ENCODE data around the gene MBIP. TPM values are rescaled to one million over a fixed set of nuclear protein-coding genes. Genes with fewer than 3 reads are reported as not detected.

The MBIP gene
- polyA plus RNA-seq, 1 donor from 2014 or later: 52.1 TPM

DNA sequence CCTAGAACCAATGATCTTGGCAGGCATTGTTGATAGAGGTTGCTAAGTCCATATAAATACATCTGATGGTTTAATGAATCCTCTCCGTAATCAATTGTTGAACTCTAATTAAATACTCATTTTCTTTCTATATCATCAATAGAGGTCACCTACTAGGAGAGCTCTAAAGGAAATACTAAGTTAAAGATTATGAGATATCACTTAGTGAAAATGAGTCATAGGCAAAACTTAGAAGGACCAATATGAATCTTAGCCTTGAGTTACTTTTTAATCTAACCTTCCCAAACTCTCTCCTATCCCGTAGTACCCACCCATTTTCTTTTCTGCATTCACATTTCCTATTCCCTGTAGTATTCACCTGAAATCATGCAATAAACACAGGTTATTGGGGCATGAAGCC is 50.2 kb downstream of the MBIP start:
- Histone ChIP-seq H3K27me3 (ENCODE audit: insufficient read depth, low read depth, low read length) (no peaks in the 10 kb centered on the region), H3K9me2 (ENCODE audit: insufficient read depth, low read length) (no peaks in the 10 kb centered on the region), H3K27ac (ENCODE audit: low read length) (no peak overlapping the region), H3K4me2 (ENCODE audit: low read length) (no peak overlapping the region), H3K9me3 (ENCODE audit: low read length) (no peaks in the 10 kb centered on the region), H3K9ac (ENCODE audit: low read length) (no peak overlapping the region), H3K79me2 (replicated peaks; ENCODE audit: insufficient read depth, low read length) (no peaks in the 10 kb centered on the region), H2AFZ (ENCODE audit: low read depth, low read length) (no peak overlapping the region), H3K4me3 (ENCODE audit: low read length) (no peak overlapping the region), H4K20me1 (ENCODE audit: insufficient read depth) (no peaks in the 10 kb centered on the region), H3F3A (ENCODE audit: insufficient read depth, low read length, poor library complexity, severe bottlenecking) (no peaks in the 10 kb centered on the region), H3K36me3 (ENCODE audit: insufficient read depth, low read length) (no peaks in the 10 kb centered on the region)
- TF ChIP-seq MXI1 (conservative IDR thresholded peaks at IDR 0.05; ENCODE audit: poor library complexity, severe bottlenecking) (no peak), EP300 (conservative IDR thresholded peaks at IDR 0.05; ENCODE audit: poor library complexity, severe bottlenecking) (no peak), TAF1 (IDR thresholded peaks at IDR 0.05; ENCODE audit: low read depth) (no peak), CTCF (IDR thresholded peaks at IDR 0.05; ENCODE audit: poor library complexity, severe bottlenecking) (no peak), EZH2 (IDR thresholded peaks at IDR 0.05; ENCODE audit: borderline replicate concordance, insufficient read depth, low read length, poor library complexity, severe bottlenecking) (no peak), POLR2AphosphoS5 (IDR thresholded peaks at IDR 0.05) (no peak), SMC3 (conservative IDR thresholded peaks at IDR 0.05; ENCODE audit: poor library complexity) (no peak), RAD21 (conservative IDR thresholded peaks at IDR 0.05) (no peak)
- TF ChIP-seq, protein P1, sequence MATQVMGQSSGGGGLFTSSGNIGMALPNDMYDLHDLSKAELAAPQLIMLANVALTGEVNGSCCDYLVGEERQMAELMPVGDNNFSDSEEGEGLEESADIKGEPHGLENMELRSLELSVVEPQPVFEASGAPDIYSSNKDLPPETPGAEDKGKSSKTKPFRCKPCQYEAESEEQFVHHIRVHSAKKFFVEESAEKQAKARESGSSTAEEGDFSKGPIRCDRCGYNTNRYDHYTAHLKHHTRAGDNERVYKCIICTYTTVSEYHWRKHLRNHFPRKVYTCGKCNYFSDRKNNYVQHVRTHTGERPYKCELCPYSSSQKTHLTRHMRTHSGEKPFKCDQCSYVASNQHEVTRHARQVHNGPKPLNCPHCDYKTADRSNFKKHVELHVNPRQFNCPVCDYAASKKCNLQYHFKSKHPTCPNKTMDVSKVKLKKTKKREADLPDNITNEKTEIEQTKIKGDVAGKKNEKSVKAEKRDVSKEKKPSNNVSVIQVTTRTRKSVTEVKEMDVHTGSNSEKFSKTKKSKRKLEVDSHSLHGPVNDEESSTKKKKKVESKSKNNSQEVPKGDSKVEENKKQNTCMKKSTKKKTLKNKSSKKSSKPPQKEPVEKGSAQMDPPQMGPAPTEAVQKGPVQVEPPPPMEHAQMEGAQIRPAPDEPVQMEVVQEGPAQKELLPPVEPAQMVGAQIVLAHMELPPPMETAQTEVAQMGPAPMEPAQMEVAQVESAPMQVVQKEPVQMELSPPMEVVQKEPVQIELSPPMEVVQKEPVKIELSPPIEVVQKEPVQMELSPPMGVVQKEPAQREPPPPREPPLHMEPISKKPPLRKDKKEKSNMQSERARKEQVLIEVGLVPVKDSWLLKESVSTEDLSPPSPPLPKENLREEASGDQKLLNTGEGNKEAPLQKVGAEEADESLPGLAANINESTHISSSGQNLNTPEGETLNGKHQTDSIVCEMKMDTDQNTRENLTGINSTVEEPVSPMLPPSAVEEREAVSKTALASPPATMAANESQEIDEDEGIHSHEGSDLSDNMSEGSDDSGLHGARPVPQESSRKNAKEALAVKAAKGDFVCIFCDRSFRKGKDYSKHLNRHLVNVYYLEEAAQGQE (IDR thresholded peaks at IDR 0.05; ENCODE audit: borderline replicate concordance): no peak

GRCh38 chr14:36268121-36268520 is 52.3 kb downstream of the MBIP start:
- Histone ChIP-seq H3K9ac (ENCODE audit: low read length) (no peak overlapping the region), H3K36me3 (ENCODE audit: insufficient read depth, low read length) (no peaks in the 10 kb centered on the region), H3K9me2 (ENCODE audit: insufficient read depth, low read length) (no peaks in the 10 kb centered on the region), H4K20me1 (ENCODE audit: insufficient read depth) (no peaks in the 10 kb centered on the region), H3K79me2 (replicated peaks; ENCODE audit: insufficient read depth, low read length) (no peaks in the 10 kb centered on the region), H2AFZ (ENCODE audit: low read depth, low read length) (no peak overlapping the region), H3K4me2 (ENCODE audit: low read length) (no peak overlapping the region), H3F3A (ENCODE audit: insufficient read depth, low read length, poor library complexity, severe bottlenecking) (no peaks in the 10 kb centered on the region), H3K27me3 (ENCODE audit: insufficient read depth, low read depth, low read length) (no peaks in the 10 kb centered on the region), H3K9me3 (ENCODE audit: low read length) (no peaks in the 10 kb centered on the region), H3K4me3 (ENCODE audit: low read length) (no peak overlapping the region), H3K27ac (ENCODE audit: low read length) (no peak overlapping the region)
- TF ChIP-seq, protein P1 (IDR thresholded peaks at IDR 0.05; ENCODE audit: borderline replicate concordance): no peak
- TF ChIP-seq EZH2 (IDR thresholded peaks at IDR 0.05; ENCODE audit: borderline replicate concordance, insufficient read depth, low read length, poor library complexity, severe bottlenecking): no peak
- no peak for TF ChIP-seq SMC3 (conservative IDR thresholded peaks at IDR 0.05; ENCODE audit: poor library complexity)
- TF ChIP-seq POLR2AphosphoS5 (IDR thresholded peaks at IDR 0.05): no peak
- no peak for TF ChIP-seq RAD21 (conservative IDR thresholded peaks at IDR 0.05)
- no peak for TF ChIP-seq TAF1 (IDR thresholded peaks at IDR 0.05; ENCODE audit: low read depth)
- no peak for TF ChIP-seq MXI1 (conservative IDR thresholded peaks at IDR 0.05; ENCODE audit: poor library complexity, severe bottlenecking)
- TF ChIP-seq CTCF (IDR thresholded peaks at IDR 0.05; ENCODE audit: poor library complexity, severe bottlenecking): no peak
- no peak for TF ChIP-seq EP300 (conservative IDR thresholded peaks at IDR 0.05; ENCODE audit: poor library complexity, severe bottlenecking)
